ENCODE data around the gene ABHD1. TPM values are rescaled to one million over a fixed set of nuclear protein-coding genes. Genes with fewer than 3 reads are reported as not detected.

Gene ABHD1
- total RNA-seq, 1 experiment from 2014 or later = 2.4 TPM

DNA sequence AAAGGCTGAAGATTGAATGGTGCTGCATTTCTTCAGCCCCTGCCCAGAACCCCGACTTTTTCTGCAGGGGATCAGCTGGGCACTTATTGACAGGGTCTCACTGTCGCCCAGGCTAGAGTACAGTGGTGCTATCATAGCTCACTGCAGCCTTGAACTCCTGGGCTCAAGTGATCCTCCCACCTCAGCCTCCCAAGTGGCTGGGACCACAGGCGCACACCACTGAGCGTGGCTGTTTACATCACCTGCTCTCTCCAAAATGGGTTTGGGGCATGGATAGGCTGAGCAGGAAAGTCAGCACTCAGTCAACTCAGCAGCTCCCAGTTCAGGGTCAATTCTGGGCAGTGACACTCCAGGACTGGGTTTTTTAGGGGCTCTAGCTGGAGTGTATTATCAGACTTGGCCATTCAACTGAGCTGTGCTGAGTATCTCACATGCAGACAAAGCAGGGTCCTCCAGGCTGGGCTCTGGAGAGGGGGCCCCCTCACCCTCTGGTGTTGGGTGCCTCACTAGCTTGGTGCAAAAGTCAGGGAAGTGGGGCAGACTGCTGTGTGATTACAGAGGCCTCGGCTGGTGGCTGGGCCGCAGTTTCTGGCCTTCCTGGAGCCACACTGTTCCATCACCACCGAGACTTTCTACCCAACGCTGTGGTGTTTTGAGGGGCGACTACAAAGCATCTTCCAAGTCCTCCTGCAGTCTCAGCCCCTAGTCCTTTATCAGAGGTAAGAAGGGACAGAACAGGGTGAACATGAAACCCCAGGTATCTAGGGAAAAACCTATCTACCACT, 4.5 kb downstream of the ABHD1 start:
- H3K79me2 ChIP-seq (ENCODE audit: low read length) = peaks cover 5% of the 10 kb centered on the region; the same call in 1 of the 2 replicates
- no peak overlapping the region for H3K27ac ChIP-seq (ENCODE audit: low read length)
- DNase-seq = no peak
- H2AFZ ChIP-seq (ENCODE audit: low read length) = no peak overlapping the region
- H3K36me3 ChIP-seq (ENCODE audit: insufficient read depth, low read length) = peaks cover 12% of the 10 kb centered on the region; the same call in 1 of the 2 replicates
- H3K4me2 ChIP-seq (ENCODE audit: low read depth, low read length, poor library complexity, severe bottlenecking) = no peak overlapping the region
- H3K9ac ChIP-seq (ENCODE audit: low read length) = no peak overlapping the region
- no peaks in the 10 kb centered on the region for H3K27me3 ChIP-seq (ENCODE audit: low read length)
- peaks cover 16% of the 10 kb centered on the region for H3K4me1 ChIP-seq (ENCODE audit: low read length)
- H3K9me3 ChIP-seq (ENCODE audit: low read length) = no peaks in the 10 kb centered on the region
- no peaks in the 10 kb centered on the region for H3K9me2 ChIP-seq (replicated peaks; ENCODE audit: insufficient read depth, low read length)
- peaks cover 5% of the 10 kb centered on the region for H4K20me1 ChIP-seq (ENCODE audit: insufficient read depth, low read depth, low read length)
- no peak overlapping the region for H3K4me3 ChIP-seq (ENCODE audit: low read length)

DNA sequence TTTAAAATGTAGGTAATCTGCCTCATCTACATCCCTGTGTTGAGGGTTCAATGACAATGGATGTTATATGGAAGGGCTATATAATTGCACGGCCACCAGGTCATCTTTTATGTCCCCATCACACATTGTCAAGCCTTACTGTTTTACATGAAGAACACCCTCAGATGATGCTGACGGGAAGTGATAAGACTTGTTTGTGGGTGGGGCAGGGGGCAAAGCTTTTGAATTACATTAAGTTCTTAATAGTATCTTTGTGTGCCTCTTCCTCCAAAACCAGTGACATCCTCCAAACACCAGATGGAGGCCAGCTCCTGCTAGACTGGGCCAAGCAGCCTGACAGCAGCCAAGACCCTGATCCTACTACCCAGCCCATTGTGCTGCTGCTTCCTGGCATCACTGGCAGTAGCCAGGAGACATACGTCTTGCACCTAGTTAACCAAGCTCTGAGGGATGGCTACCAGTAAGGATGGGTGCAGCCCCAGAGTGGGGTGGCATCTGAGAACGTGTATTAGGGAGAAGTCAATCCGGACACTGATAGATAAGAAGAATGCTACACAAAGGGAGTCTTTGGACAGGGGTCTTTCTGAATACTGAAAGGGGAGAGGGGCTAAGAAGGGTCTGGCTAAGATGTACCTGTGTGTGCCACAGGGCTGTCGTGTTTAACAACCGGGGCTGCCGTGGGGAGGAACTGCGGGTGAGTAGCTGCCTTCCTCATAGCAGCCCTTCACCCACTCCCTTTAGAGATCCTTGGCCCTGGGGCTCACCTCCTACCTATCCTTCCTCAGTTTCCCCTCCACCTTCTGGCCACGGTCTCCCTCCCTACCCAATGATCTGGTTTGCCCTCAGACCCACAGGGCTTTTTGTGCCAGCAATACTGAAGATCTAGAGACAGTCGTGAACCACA, 5.3 kb downstream of the ABHD1 start:
- H3K27ac ChIP-seq (ENCODE audit: low read length) = no peak overlapping the region
- H3K79me2 ChIP-seq (ENCODE audit: low read length) = peaks cover 12% of the 10 kb centered on the region
- H3K4me3 ChIP-seq (ENCODE audit: low read length) = no peak overlapping the region
- no peak overlapping the region for H3K4me2 ChIP-seq (ENCODE audit: low read depth, low read length, poor library complexity, severe bottlenecking)
- no peak for DNase-seq
- H4K20me1 ChIP-seq (ENCODE audit: insufficient read depth, low read depth, low read length) = peaks cover 10% of the 10 kb centered on the region
- no peaks in the 10 kb centered on the region for H3K9me2 ChIP-seq (replicated peaks; ENCODE audit: insufficient read depth, low read length)
- H3K9ac ChIP-seq (ENCODE audit: low read length) = no peak overlapping the region
- no peaks in the 10 kb centered on the region for H3K27me3 ChIP-seq (ENCODE audit: low read length)
- peaks cover 12% of the 10 kb centered on the region; the same call in 1 of the 2 replicates for H3K36me3 ChIP-seq (ENCODE audit: insufficient read depth, low read length)
- no peak overlapping the region for H2AFZ ChIP-seq (ENCODE audit: low read length)
- H3K4me1 ChIP-seq (ENCODE audit: low read length) = peaks cover 14% of the 10 kb centered on the region
- no peaks in the 10 kb centered on the region for H3K9me3 ChIP-seq (ENCODE audit: low read length)

GRCh38 chr2:27130396-27130795, 6.8 kb downstream of the ABHD1 start:
- Histone ChIP-seq H3K9ac (ENCODE audit: low read length) (no peak overlapping the region), H3K4me3 (ENCODE audit: low read length) (no peak overlapping the region), H3K79me2 (ENCODE audit: low read length) (peaks cover 16% of the 10 kb centered on the region), H4K20me1 (ENCODE audit: insufficient read depth, low read depth, low read length) (peaks cover 10% of the 10 kb centered on the region), H3K4me1 (ENCODE audit: low read length) (peaks cover 16% of the 10 kb centered on the region), H3K27me3 (ENCODE audit: low read length) (no peaks in the 10 kb centered on the region), H3K9me3 (ENCODE audit: low read length) (no peaks in the 10 kb centered on the region), H3K4me2 (ENCODE audit: low read depth, low read length, poor library complexity, severe bottlenecking) (no peak overlapping the region), H3K36me3 (ENCODE audit: insufficient read depth, low read length) (peaks cover 12% of the 10 kb centered on the region; the same call in 1 of the 2 replicates), H2AFZ (ENCODE audit: low read length) (no peak overlapping the region), H3K9me2 (replicated peaks; ENCODE audit: insufficient read depth, low read length) (no peaks in the 10 kb centered on the region), H3K27ac (ENCODE audit: low read length) (no peak overlapping the region)
- no peak for DNase-seq

- H3K27ac ChIP-seq (ENCODE audit: low read length) = no peak overlapping the region
- no peak overlapping the region for H3K4me2 ChIP-seq (ENCODE audit: low read depth, low read length, poor library complexity, severe bottlenecking)
- DNase-seq = no peak
- H4K20me1 ChIP-seq (ENCODE audit: insufficient read depth, low read depth, low read length) = peaks cover 10% of the 10 kb centered on the region
- no peaks in the 10 kb centered on the region for H3K27me3 ChIP-seq (ENCODE audit: low read length)
- H3K9me3 ChIP-seq (ENCODE audit: low read length) = no peaks in the 10 kb centered on the region
- H3K4me1 ChIP-seq (ENCODE audit: low read length) = peaks cover 18% of the 10 kb centered on the region
- no peak overlapping the region for H3K4me3 ChIP-seq (ENCODE audit: low read length)
- no peak overlapping the region for H2AFZ ChIP-seq (ENCODE audit: low read length)
- H3K9me2 ChIP-seq (replicated peaks; ENCODE audit: insufficient read depth, low read length) = no peaks in the 10 kb centered on the region
- H3K79me2 ChIP-seq (ENCODE audit: low read length) = peaks cover 16% of the 10 kb centered on the region
- H3K9ac ChIP-seq (ENCODE audit: low read length) = no peak overlapping the region
- peaks cover 12% of the 10 kb centered on the region; the same call in 1 of the 2 replicates for H3K36me3 ChIP-seq (ENCODE audit: insufficient read depth, low read length)
These were observed 7.8 kb downstream of the ABHD1 start for GRCh38 chr2:27131429-27131828.

- H3K4me1 ChIP-seq (ENCODE audit: low read length) = peaks cover 18% of the 10 kb centered on the region
- H3K79me2 ChIP-seq (ENCODE audit: low read length) = peaks cover 16% of the 10 kb centered on the region
- peaks cover 10% of the 10 kb centered on the region for H4K20me1 ChIP-seq (ENCODE audit: insufficient read depth, low read depth, low read length)
- no peaks in the 10 kb centered on the region for H3K9me2 ChIP-seq (replicated peaks; ENCODE audit: insufficient read depth, low read length)
- H3K4me2 ChIP-seq (ENCODE audit: low read depth, low read length, poor library complexity, severe bottlenecking) = peak overlapping the region; percentile 92
- H3K36me3 ChIP-seq (ENCODE audit: insufficient read depth, low read length) = peaks cover 12% of the 10 kb centered on the region; the same call in 1 of the 2 replicates
- H2AFZ ChIP-seq (ENCODE audit: low read length) = no peak overlapping the region
- H3K27ac ChIP-seq (ENCODE audit: low read length) = peak overlapping the region; percentile 72; the same call in 1 of the 2 replicates
- peak overlapping the region; percentile 96 for H3K9ac ChIP-seq (ENCODE audit: low read length)
- peak overlapping the region; percentile 96 for H3K4me3 ChIP-seq (ENCODE audit: low read length)
- DNase-seq = no peak
- no peaks in the 10 kb centered on the region for H3K27me3 ChIP-seq (ENCODE audit: low read length)
- no peaks in the 10 kb centered on the region for H3K9me3 ChIP-seq (ENCODE audit: low read length)
These were observed 9.7 kb downstream of the ABHD1 start for GRCh38 chr2:27133195-27133875.

GRCh38 chr2:27133905-27134780, 10.5 kb downstream of the ABHD1 start, which contains the start of gene PREB:
TSS of gene PREB (minus strand) at chr2:27134636. CDS start at chr2:27134421, 215 bp downstream.
- peak within 1 kb of the TSS; percentile 92 for H3K4me2 ChIP-seq (ENCODE audit: low read depth, low read length, poor library complexity, severe bottlenecking)
- H3K9me3 ChIP-seq (ENCODE audit: low read length) = no peaks in the 10 kb centered on the region
- H3K9ac ChIP-seq (ENCODE audit: low read length) = peak within 1 kb of the TSS; percentile 96
- H3K4me1 ChIP-seq (ENCODE audit: low read length) = peaks cover 18% of the 10 kb centered on the region
- H3K27ac ChIP-seq (ENCODE audit: low read length) = peak within 1 kb of the TSS; percentile 72
- DNase-seq = peak; percentile 99
- peaks cover 12% of the 10 kb centered on the region; the same call in 1 of the 2 replicates for H3K36me3 ChIP-seq (ENCODE audit: insufficient read depth, low read length)
- H4K20me1 ChIP-seq (ENCODE audit: insufficient read depth, low read depth, low read length) = peaks cover 10% of the 10 kb centered on the region
- H3K9me2 ChIP-seq (replicated peaks; ENCODE audit: insufficient read depth, low read length) = no peaks in the 10 kb centered on the region
- peaks cover 16% of the 10 kb centered on the region for H3K79me2 ChIP-seq (ENCODE audit: low read length)
- peak within 1 kb of the TSS; percentile 96 for H3K4me3 ChIP-seq (ENCODE audit: low read length)
- H3K27me3 ChIP-seq (ENCODE audit: low read length) = no peaks in the 10 kb centered on the region
- peak within 1 kb of the TSS; percentile 89 for H2AFZ ChIP-seq (ENCODE audit: low read length)

DNA sequence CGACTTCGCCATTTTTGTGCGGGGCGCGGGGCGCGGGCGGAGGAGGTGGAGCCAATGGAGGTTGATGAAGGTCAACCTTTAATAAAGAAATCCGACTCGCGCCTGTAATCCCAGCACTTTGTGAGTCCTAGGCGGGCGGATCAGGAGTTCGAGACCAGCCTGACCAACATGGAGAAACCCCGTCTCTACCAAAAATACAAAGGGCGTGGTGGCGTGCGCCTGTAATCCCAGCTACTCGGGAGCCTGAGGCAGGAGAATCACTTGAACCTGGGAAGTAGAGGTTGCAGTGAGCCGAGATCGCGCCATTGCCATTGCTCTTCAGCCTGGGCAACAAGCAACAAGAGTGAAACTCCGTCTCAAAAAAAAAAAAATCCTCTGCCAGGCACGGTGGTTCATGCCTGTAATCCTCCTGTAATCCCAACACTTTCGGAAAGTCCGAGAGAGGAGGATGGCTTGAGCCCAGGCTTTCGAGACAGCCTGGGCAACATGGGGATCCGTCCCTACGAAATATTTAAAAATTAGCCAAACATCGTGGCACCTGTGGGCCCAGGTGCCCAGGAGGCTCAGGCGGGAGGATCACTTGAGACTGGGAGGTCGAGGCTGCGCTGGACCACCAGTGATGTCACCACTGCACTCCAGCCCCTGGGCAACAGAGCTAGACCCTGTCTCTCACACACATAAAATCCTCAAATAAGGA, 11.3 kb downstream of the ABHD1 start:
- Histone ChIP-seq H3K9ac (ENCODE audit: low read length) (peak overlapping the region; percentile 51), H3K4me1 (ENCODE audit: low read length) (peaks cover 18% of the 10 kb centered on the region), H3K27ac (ENCODE audit: low read length) (no peak overlapping the region), H3K36me3 (ENCODE audit: insufficient read depth, low read length) (peaks cover 12% of the 10 kb centered on the region; the same call in 1 of the 2 replicates), H3K27me3 (ENCODE audit: low read length) (no peaks in the 10 kb centered on the region), H3K4me2 (ENCODE audit: low read depth, low read length, poor library complexity, severe bottlenecking) (peak overlapping the region; percentile 92), H3K9me2 (replicated peaks; ENCODE audit: insufficient read depth, low read length) (no peaks in the 10 kb centered on the region), H3K9me3 (ENCODE audit: low read length) (no peaks in the 10 kb centered on the region), H4K20me1 (ENCODE audit: insufficient read depth, low read depth, low read length) (peaks cover 10% of the 10 kb centered on the region), H3K79me2 (ENCODE audit: low read length) (peaks cover 16% of the 10 kb centered on the region), H2AFZ (ENCODE audit: low read length) (peak overlapping the region; percentile 63; the same call in 1 of the 2 replicates), H3K4me3 (ENCODE audit: low read length) (peak overlapping the region; percentile 96; the same call in 1 of the 2 replicates)
- DNase-seq = no peak

Measured in Karpas-422 (cell line).